H1 (cell line): ENCODE measurements around the gene SIK3. TPM values are rescaled to one million over a fixed set of nuclear protein-coding genes. Genes with fewer than 3 reads are reported as not detected.

Experiments used
- ASH2L ChIP-seq: fragments of 200-600, 300-600 bp; sonication (generic); IDR thresholded peaks from one replicate; pipeline ENCODE4 v1.7.1; 2017; ENCODE audit warnings: low read length
- CHD2 ChIP-seq: IDR thresholded peaks from 2 replicates; pipeline ENCODE4 v1.6.1; 2012; ENCODE audit warnings: low read length, improper control_type of control experiment
- JUN ChIP-seq: IDR thresholded peaks from 2 replicates; pipeline ENCODE4 v1.6.1; 2011; ENCODE audit warnings: low read depth, mild to moderate bottlenecking, improper control_type of control experiment, low read length
- MAX ChIP-seq: IDR thresholded peaks from 2 replicates; pipeline ENCODE4 v1.6.1; 2012; ENCODE audit warnings: inconsistent platforms
- POLR2AphosphoS5 ChIP-seq: IDR thresholded peaks from 2 replicates; pipeline ENCODE4 v1.6.1; 2011; ENCODE audit warnings: low read depth, low read length
- USF2 ChIP-seq: IDR thresholded peaks from 2 replicates; pipeline ENCODE4 v1.6.1; 2011; ENCODE audit warnings: low read length, improper control_type of control experiment
- ZNF274 ChIP-seq: IDR thresholded peaks from 2 replicates; pipeline ENCODE4 v1.7.0; 2012; ENCODE audit warnings: low read length, borderline replicate concordance; ENCODE audit errors: extremely low read depth
- polyA plus RNA-seq, 7 experiments: library from polyadenylated mRNA; depleted of rRNA in 3 of 7; stranded (reverse) in 5 of 7; unstranded in 2 of 7; fragments of >200 nt in 5 of 7; fragments of 200-250 nt in 2 of 7; gene quantifications; 1 replicate in 5 of 7; 2 replicates in 1 of 7; 4 replicates in 1 of 7; pipeline versions ENCODE4 v1.2.1 to v1.2.3, GENCODE V29; 2011 to 2013; ENCODE audit warnings: missing spikeins in 2 of 7, mixed read lengths in 2 of 7
- total RNA-seq: library from RNA; stranded (reverse); fragmentation: NEBNext Ultra II Directional; extraction: Animal tissue kit (Norgen Biotek cat#: 25700); gene quantifications from 2 replicates; pipeline ENCODE4 v1.2.1, GENCODE V29; 2021

The SIK3 gene
- total and polyA plus RNA-seq, 2 of the 8 experiments (the other 6 are each of a cell fraction or from before 2014, with no cell fraction given): 19.9 to 32.1 TPM

DNA sequence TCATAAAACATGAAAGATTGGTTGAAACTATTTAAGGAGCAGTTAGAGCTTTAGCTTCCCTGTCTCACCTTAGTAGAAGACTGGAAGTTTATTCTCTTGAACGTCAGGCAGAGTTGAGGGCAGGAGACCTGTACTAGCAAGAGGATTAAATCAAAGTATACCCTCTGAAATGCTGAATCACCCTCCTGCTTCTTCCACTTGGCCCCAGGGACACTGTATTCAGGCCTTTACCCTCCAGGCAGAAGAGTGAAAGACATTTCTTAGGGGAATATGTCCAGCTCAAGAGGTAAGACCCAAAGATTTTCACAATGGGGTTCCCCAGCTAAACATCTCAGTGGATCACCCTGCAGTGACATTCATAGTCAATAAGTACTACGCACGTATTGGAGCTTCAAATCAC lies 287.0 kb downstream of the SIK3 start (continued):
- no peak for TF ChIP-seq CHD2
- no peak for TF ChIP-seq POLR2AphosphoS5
- TF ChIP-seq ASH2L: no peak
- TF ChIP-seq JUN: no peak
- TF ChIP-seq ZNF274: no peak
- no peak for TF ChIP-seq MAX
- TF ChIP-seq USF2: no peak
